SJCRH30 (cell line): ENCODE results near the gene MTSS2. TPM values are rescaled to one million over a fixed set of nuclear protein-coding genes. Genes with fewer than 3 reads are reported as not detected.

Source experiments
- DNase-seq, 2 experiments: peaks; one replicate each; pipeline ENCODE4 v3.0.0-alpha.2; 2015 to 2020
- H3K27ac ChIP-seq: fragments of 250-450 bp; sonication (Bioruptor Pico); 2 replicates; pipeline ENCODE4 v1.5.1; 2020; ENCODE audit warnings: mild to moderate bottlenecking, moderate library complexity
- H3K27me3 ChIP-seq: fragments of 250-450 bp; sonication (Bioruptor Pico); 2 replicates; pipeline ENCODE4 v1.5.1; 2020; ENCODE audit warnings: mild to moderate bottlenecking, moderate library complexity
- H3K36me3 ChIP-seq: fragments of 250-450 bp; sonication (Bioruptor Pico); 2 replicates; pipeline ENCODE4 v1.5.1; 2020; ENCODE audit warnings: mild to moderate bottlenecking, moderate library complexity
- H3K4me1 ChIP-seq: fragments of 250-450 bp; sonication (Bioruptor Pico); 2 replicates; pipeline ENCODE4 v1.5.1; 2020; ENCODE audit warnings: mild to moderate bottlenecking, moderate library complexity
- H3K4me3 ChIP-seq: fragments of 250-450 bp; sonication (Bioruptor Pico); 2 replicates; pipeline ENCODE4 v1.5.1; 2020; ENCODE audit warnings: mild to moderate bottlenecking, moderate library complexity
- H3K9me3 ChIP-seq: fragments of 250-450 bp; sonication (Bioruptor Pico); replicated peaks from 2 replicates; pipeline ENCODE4 v1.5.1; 2020; ENCODE audit warnings: mild to moderate bottlenecking, moderate library complexity
- total RNA-seq: library from RNA; depleted of rRNA; stranded (reverse); fragments of >200 nt; shearing (Covaris generic); gene quantifications from 2 replicates; pipeline ENCODE4 v1.2.3, GENCODE V29; 2014

The MTSS2 gene
- total RNA-seq, 1 experiment from 2014 or later, result 27.4 TPM

DNA sequence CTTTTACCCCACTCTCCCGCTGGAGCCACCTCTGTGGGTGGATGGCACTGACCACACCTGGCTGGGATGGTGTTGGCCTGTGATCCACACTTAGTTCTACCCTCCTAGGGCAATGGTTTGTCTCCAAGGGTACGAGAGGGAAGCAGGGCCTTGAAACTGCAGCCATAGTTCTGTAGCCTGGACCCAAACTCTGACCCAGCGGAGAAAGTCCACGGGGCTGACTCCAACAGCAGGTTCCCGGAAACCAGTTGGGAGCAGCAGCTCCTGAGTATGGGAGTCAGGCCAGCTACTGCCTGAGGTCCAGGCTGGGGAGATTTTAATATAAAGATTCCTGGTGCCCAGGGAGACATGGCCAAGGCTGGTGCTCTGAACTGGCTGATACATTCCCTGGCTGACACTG, 23.6 kb upstream of the MTSS2 start:
- Histone ChIP-seq H3K27ac (no peak overlapping the region), H3K4me3 (no peak overlapping the region), H3K9me3 (no peaks in the 10 kb centered on the region), H3K27me3 (no peaks in the 10 kb centered on the region), H3K4me1 (peaks cover 32% of the 10 kb centered on the region), H3K36me3 (no peaks in the 10 kb centered on the region)
- DNase-seq, result no peak

DNA sequence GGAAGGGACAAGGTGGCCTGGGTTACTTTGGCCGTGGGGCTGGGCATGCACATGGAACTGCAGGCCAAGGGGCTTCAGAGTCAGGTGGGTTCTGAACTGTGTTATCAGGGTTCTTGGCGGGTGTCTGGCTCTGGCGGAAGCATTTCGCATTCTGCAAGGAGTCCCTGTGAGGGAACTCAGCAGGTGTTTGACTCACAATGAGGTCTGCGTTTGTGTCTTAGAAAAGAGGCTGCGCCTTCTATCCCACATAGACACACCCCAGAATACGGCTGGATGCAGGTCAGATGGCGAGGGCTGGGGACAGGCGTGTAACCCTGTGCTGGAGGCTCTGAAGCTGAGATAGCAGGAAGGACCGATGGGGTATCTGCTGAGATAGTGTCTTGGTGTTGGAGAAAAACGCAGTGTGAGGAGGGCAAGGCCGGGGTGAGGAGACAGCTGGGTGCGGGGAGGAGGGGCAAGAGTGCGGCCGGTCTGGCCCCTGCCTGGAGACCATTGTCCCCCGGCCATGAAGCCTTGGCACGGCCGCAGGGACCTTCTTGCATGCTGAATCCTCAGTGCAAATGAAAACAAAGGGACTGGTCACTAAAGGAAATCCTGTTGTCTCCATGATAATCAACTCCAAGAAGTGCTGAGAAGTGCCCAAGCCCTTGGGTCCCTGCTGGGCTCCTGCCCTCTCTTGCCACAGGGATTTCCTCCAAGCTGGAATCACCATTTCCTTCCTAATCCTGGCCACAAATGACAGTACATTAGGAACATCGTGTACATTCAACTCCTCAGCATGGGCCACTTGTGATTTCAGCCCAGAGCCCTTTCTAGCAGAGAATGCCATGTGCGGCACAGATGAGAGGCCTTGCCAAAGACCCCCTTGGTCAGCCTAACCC, 22.8 kb upstream of the MTSS2 start:
- Histone ChIP-seq H3K4me1 (peaks cover 32% of the 10 kb centered on the region), H3K27me3 (no peaks in the 10 kb centered on the region), H3K9me3 (no peaks in the 10 kb centered on the region), H3K27ac (no peak overlapping the region), H3K36me3 (no peaks in the 10 kb centered on the region), H3K4me3 (no peak overlapping the region)
- peak in 1 of 2 experiments; percentile 27 for DNase-seq

DNA sequence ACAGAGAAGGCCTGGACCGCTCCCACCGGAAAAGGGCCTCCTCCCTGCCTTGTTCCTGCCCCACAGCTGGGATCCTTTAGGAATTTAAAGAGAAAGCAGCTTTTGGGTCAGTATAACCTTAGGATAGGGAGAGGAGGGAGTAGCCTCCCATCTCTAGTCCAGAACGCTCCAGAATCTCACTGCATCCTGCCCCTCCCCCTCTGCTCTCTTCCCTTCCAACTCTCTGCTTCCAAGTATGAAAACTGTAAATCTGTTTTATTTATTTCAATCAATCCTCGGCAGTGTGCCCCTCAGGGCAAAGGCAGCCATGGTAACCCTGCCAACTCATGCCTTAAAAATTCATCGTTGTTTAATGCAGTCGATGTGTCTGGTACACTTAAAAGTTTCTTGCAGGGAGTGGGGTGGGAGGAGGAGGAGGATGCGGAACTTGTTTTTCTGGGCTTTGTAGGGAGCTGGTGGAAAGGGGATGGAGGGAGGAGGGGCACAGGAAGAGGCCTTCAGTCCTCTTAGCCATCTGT, 21.2 kb upstream of the MTSS2 start:
- H3K4me1 ChIP-seq, result peaks cover 41% of the 10 kb centered on the region
- no peaks in the 10 kb centered on the region for H3K27me3 ChIP-seq
- H3K9me3 ChIP-seq, result no peaks in the 10 kb centered on the region
- no peaks in the 10 kb centered on the region for H3K36me3 ChIP-seq
- H3K4me3 ChIP-seq, result no peak overlapping the region
- no peak overlapping the region for H3K27ac ChIP-seq
- DNase-seq, result no peak

DNA sequence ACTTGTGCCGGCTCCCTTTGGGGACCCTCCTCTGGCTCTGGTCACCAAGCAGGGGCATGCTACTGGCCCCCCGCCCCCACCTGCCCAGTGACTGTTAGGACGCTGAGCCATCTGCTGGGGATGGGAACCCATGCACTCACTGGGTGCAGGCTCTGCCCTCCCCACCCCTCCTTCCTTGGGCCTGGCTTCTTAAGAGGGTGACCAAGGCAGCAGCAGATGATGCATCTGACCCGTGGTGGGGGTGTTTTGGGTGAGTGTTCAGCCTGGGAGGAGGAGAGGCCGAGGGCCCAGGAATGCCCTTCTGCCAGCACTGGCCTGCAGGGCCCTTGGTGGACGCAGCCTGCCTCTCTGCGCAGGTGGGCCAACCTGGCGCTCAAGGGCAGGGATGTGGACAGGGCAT, 19.2 kb upstream of the MTSS2 start:
- Histone ChIP-seq H3K27ac (no peak overlapping the region), H3K9me3 (no peaks in the 10 kb centered on the region), H3K4me3 (no peak overlapping the region), H3K27me3 (no peaks in the 10 kb centered on the region), H3K4me1 (peaks cover 60% of the 10 kb centered on the region), H3K36me3 (no peaks in the 10 kb centered on the region)
- no peak for DNase-seq

DNA sequence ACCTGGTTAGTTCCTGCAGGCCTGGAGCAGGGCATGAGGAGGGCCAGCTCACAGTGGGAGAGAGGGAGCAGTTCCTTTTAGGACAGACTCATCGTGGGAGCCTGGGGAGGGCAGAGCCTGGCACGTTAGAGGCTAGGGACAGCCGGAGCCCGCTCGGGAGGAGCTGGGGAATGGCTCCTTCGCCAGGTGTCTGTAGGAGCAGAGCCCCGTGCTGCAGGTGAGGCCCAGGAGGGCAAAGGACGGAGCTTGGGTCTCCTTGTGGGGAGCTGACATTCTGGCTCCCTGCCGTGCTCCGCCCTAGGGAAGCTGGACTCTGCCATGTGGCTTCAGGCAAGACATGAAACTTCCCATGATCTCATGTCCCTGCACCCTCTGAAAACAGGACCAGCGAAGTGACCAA, 18.7 kb upstream of the MTSS2 start:
- no peak overlapping the region for H3K4me3 ChIP-seq
- no peaks in the 10 kb centered on the region for H3K27me3 ChIP-seq
- no peak for DNase-seq
- no peaks in the 10 kb centered on the region for H3K9me3 ChIP-seq
- H3K27ac ChIP-seq, result no peak overlapping the region
- H3K36me3 ChIP-seq, result no peaks in the 10 kb centered on the region
- peaks cover 65% of the 10 kb centered on the region for H3K4me1 ChIP-seq

DNA sequence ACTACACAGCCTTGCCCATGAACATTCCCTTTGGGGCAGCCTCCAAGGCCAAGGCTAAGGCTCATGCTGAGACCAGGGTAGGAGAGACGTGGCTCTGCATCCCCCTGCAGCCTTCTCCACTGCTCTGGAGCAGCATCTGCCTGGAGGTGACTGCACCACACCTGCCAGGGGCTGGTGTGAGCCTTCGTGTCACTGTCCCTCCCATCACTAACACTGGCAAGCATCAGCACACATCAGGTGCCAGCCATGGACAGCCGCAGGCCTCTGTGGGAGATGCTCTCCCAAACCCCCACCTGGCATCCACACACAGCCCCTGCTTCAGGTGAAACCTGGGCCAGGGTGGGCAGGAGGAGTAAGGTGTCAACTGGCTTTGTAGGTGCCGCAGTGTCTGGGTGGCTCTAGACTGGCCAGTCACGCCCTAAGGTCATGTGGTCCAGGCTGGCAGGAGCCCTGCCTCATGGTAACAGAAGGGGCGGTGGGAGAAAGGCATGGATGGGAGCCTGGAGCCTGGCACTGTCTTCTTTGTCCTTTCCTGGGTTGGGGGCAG, 18.1 kb upstream of the MTSS2 start:
- no peaks in the 10 kb centered on the region for H3K36me3 ChIP-seq
- peaks cover 68% of the 10 kb centered on the region for H3K4me1 ChIP-seq
- H3K27ac ChIP-seq, result no peak overlapping the region; the same call in 1 of the 2 replicates
- H3K27me3 ChIP-seq, result no peaks in the 10 kb centered on the region
- no peak overlapping the region for H3K4me3 ChIP-seq
- H3K9me3 ChIP-seq, result no peaks in the 10 kb centered on the region
- DNase-seq, result no peak

DNA sequence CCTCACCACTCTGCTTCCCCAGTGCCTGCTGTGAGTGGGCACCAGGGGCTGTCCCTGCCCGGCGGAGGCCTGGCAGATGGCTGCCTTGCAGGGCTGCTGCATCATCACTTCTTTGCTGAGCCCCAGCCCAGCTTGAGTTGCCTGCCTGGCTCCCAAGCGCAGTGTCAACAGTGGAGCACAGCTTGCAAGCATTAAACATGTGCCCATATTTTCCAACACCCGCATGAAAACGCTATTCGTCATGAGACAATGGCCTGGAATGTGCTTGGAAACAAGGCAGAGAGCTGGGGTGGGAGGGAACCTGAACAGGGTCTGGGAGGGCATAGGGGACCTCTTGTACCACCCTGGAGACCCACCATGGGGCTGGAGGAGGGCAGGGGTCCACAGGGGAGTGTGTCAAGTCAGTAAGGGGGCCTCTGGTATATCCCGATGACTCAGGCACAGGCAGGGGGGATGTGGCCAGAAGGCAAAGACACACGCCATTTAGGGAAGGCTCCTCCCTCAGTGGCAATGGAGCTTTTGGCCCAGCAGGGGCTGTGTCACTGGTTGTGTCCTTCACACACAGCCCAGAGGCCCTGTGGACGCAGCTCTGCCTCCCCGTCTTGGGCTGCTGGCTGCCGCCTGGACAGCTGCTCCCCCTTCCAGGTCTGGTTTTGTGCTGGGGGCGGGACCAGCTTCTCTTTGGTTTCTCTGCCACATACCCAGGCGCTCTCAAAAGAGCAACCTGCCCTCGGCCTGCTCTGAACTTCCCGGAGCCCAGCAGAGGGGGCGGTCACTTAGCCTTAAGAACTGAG, 17.4 kb upstream of the MTSS2 start:
- peak; percentile 87 to 88 for DNase-seq
- Histone ChIP-seq H3K36me3 (no peaks in the 10 kb centered on the region), H3K4me1 (peaks cover 68% of the 10 kb centered on the region), H3K4me3 (no peak overlapping the region), H3K27ac (peak overlapping the region; percentile 72), H3K9me3 (no peaks in the 10 kb centered on the region), H3K27me3 (no peaks in the 10 kb centered on the region)

DNA sequence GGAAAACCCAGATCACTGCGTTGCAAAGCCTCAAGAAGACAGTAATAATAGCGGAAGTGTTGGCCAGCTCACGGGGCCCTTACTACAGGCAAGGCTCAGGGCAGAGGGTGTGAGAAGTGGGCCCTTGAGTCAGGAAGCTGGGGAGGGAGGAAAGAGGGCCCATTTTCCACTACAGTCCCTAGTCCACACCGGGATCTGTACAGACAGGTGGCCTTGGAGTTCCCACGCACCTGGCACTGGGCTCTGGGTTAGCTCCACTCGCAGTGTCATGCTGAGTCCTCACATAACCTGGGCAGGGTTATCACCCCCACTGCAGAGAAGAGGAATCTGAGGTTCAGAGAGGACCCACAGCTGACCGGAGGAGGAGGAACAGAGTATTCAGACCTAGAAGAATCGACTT, 16.8 kb upstream of the MTSS2 start:
- H3K27me3 ChIP-seq, result no peaks in the 10 kb centered on the region
- no peak overlapping the region for H3K4me3 ChIP-seq
- H3K9me3 ChIP-seq, result no peaks in the 10 kb centered on the region
- DNase-seq, result no peak
- H3K36me3 ChIP-seq, result no peaks in the 10 kb centered on the region
- peak overlapping the region; percentile 72 for H3K27ac ChIP-seq
- peaks cover 70% of the 10 kb centered on the region for H3K4me1 ChIP-seq

DNA sequence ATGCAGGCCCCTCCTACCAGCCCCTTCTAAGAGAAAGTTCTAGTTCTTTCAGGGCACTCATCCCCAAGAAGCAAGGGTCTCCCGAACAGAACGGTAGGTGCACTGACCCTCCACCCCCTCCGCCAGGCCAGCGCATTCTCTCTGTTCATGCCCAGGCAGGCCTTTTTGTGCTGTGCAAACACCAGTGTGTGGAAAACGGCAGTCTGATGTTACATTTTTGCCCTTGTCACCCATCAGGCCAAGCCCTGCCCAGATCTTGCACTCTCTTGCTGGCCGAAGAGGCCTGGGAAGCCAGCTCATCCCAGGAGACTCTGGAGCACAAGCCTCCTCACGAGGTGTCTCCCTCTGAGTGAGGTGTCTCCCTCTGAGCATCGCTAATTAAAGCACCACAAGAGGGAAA, 16.1 kb upstream of the MTSS2 start:
- H3K4me1 ChIP-seq, result peaks cover 72% of the 10 kb centered on the region
- no peaks in the 10 kb centered on the region for H3K9me3 ChIP-seq
- H3K27me3 ChIP-seq, result no peaks in the 10 kb centered on the region
- H3K4me3 ChIP-seq, result no peak overlapping the region
- peak overlapping the region; percentile 97 for H3K27ac ChIP-seq
- H3K36me3 ChIP-seq, result no peaks in the 10 kb centered on the region
- DNase-seq, result no peak

DNA sequence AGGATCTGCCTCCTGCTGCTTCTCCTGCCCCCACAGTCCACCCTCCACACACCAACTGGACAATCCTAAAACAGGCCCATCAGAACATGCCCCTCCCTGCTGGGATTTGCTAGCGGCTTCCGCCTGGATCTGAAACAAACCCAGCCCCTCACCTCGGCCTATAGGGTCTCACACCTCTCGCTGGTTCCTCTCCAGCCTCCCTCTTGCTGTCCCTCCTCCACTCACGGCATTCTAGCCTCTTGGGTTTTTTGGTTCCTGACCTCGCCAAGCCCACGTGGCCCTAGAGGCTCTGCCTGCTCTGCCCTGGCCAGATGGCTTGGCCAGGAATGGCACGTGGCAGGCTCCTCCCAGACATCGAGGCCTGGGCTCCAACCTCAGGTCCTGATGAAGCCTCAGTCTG, 15.7 kb upstream of the MTSS2 start:
- Histone ChIP-seq H3K9me3 (no peaks in the 10 kb centered on the region), H3K27ac (peak overlapping the region; percentile 97), H3K4me1 (peaks cover 72% of the 10 kb centered on the region), H3K4me3 (no peak overlapping the region), H3K27me3 (no peaks in the 10 kb centered on the region), H3K36me3 (no peaks in the 10 kb centered on the region)
- DNase-seq, result no peak

DNA sequence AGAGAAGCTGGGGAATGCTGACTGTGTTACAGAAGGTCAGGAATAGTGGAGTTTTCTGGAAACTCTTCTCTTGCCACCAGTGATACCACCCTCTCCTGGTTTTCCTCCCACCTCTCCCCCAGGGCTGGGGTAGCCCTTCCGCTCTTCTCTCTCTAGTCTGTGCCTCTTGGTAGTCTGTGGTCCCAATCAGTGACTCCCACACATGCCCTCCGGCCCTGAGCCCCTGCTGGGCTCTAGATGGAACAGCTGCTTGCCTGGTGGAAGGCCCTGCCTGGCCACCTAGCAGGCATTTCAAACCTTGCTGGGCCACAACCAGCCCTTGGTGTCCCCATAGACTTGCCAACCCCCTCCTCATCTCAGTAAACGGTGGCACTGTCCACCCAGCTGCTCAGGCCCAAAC, 15.2 kb upstream of the MTSS2 start:
- peaks cover 78% of the 10 kb centered on the region for H3K4me1 ChIP-seq
- no peaks in the 10 kb centered on the region for H3K9me3 ChIP-seq
- DNase-seq, result peak; percentile 73 to 85
- no peaks in the 10 kb centered on the region for H3K36me3 ChIP-seq
- no peak overlapping the region for H3K4me3 ChIP-seq
- peak overlapping the region; percentile 97 for H3K27ac ChIP-seq
- no peaks in the 10 kb centered on the region for H3K27me3 ChIP-seq

DNA sequence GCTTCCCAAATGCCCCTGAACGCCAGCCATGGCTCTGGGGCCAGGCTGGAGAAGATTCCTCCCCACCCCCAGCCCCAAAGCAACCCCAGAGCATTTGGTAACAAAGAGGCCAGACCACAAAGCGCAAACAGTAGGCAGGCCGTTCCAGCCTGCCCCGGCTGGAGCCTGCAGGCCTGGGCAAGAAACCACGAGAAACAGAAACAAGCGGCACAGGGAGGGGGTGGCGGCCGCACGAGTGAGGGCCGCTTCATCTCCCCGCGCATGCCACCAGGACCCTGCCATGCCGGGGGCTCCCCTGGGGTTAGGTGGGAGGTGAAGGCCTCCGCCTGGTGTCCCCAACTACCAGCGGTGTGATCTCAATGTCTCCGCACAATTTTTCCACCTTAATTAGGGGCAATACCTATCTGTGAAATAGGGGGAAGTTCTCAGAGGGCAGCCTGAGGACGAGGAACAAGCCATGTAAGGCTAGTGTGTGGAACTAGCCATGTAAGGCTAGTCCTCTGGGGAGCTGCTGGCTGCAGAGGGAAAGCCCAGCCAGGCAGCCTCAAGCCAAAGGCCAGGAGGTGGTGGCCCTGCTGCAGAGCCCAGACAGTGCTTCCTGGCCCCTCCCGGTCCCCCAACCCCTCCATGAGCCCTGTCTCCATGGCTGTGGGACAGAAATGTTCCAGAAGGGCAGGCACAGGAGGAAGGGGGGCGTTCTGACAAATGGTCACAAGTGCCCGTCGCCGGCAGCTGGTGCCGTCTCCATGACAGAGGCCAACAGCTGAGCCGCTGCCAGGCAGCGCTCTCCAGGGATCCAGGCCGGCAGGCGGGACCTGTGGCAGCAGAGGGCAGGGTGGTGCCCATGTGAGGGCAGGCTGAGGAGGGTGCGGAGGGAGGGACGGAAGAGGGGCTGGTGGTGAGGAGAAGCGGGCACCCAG, 14.5 kb upstream of the MTSS2 start:
- H3K36me3 ChIP-seq, result no peaks in the 10 kb centered on the region
- H3K27me3 ChIP-seq, result no peaks in the 10 kb centered on the region
- H3K9me3 ChIP-seq, result no peaks in the 10 kb centered on the region
- peak overlapping the region; percentile 97 for H3K27ac ChIP-seq
- H3K4me1 ChIP-seq, result peaks cover 82% of the 10 kb centered on the region
- no peak overlapping the region for H3K4me3 ChIP-seq
- DNase-seq, result peak; percentile 85 to 87

DNA sequence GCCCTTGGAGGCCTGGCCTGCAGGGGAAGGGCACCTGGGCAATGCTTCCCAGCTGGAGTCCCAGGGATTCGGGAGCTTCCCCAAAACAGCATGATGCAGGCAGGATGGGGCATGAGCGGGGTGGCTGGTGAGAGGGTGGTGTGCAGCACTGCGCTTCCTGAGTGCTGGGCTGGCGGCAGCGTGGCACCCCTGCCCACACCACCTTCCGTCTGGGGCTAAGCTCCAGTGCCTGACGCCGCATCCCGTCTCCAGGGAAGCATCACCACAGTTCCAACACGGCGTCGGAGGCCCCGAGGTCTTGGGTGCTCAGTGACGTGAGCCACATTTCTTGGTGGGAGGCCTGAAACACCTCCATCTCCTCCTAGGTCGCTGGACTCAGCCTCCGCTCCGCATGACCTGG, 13.8 kb upstream of the MTSS2 start:
- Histone ChIP-seq H3K4me3 (no peak overlapping the region), H3K9me3 (no peaks in the 10 kb centered on the region), H3K36me3 (no peaks in the 10 kb centered on the region), H3K27ac (peak overlapping the region; percentile 97), H3K4me1 (peaks cover 83% of the 10 kb centered on the region), H3K27me3 (no peaks in the 10 kb centered on the region)
- no peak for DNase-seq

DNA sequence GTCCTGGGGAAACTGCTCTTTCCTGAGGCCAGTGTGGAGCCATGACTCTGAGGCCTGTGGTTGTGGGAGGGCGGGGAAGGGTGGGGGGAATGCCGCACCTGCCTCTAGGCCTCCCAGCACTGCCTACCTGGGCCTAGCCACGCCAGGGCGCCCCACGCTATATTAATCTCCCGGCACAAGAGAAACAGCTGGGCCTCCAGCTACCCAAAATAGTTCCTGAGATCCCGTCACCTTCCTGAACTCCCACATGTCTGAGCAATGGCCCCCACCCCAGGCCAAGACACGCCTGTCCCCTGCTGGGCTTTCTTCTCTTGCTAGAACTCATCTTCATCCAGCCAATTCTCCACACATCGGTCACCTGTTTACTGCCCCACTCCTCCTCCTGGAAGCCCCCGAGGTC, 13.0 kb upstream of the MTSS2 start:
- DNase-seq, result no peak
- H3K27me3 ChIP-seq, result no peaks in the 10 kb centered on the region
- peaks cover 83% of the 10 kb centered on the region for H3K4me1 ChIP-seq
- no peak overlapping the region for H3K4me3 ChIP-seq
- H3K27ac ChIP-seq, result no peak overlapping the region
- H3K36me3 ChIP-seq, result no peaks in the 10 kb centered on the region
- H3K9me3 ChIP-seq, result no peaks in the 10 kb centered on the region
